ENCODE data around the gene PHTF1. TPM values are rescaled to one million over a fixed set of nuclear protein-coding genes. Genes with fewer than 3 reads are reported as not detected.

The PHTF1 gene
- total RNA-seq, 4 donors from 2014 or later = 11.3 to 23.3 (median 17.9) TPM

DNA sequence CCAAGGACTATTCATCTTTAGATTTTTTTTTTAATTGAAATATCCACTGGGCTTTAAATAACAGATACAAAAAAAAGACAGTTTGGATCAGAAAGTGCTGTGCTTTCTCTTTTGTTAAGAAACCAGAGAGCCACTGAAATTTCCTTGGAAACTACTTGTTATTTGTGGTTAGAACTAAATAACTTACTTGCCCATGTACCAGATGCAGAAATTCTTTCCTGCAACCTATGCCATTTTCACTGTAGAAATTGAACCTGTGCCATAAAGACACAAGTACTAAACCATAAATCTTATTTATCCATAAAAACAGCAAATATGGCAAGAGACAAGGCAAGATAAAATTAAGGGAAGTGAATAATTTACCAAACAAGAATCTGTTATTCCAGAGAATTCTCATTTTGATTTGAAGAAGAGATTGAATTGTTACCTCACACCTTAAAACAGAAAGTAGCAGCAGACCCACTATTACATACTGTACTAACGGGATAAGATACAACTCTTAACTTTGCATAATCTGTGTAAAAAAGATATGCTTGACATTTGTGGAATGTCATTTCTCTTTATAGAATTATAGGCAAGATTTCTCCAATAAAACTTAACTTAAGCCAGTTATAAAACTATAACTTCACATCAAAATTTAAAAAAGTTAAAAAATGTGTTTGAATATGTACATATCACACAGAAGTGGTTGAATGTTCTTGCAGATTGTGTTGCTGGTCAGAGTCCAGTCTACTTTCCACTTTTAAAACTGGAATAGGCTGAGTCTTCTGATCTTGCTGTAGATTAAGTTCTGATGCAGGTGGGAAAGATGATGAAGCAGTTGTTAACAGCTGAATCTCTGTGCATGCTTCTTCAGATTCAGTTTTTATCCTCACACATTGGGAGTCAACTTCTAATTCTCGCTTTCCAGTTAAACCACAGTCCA, 6.3 kb upstream of the PHTF1 start:
- TF ChIP-seq EP300 (IDR thresholded peaks at IDR 0.05) (no peak), POLR2A (IDR thresholded peaks at IDR 0.05) (no peak)
- TF ChIP-seq, protein P1, sequence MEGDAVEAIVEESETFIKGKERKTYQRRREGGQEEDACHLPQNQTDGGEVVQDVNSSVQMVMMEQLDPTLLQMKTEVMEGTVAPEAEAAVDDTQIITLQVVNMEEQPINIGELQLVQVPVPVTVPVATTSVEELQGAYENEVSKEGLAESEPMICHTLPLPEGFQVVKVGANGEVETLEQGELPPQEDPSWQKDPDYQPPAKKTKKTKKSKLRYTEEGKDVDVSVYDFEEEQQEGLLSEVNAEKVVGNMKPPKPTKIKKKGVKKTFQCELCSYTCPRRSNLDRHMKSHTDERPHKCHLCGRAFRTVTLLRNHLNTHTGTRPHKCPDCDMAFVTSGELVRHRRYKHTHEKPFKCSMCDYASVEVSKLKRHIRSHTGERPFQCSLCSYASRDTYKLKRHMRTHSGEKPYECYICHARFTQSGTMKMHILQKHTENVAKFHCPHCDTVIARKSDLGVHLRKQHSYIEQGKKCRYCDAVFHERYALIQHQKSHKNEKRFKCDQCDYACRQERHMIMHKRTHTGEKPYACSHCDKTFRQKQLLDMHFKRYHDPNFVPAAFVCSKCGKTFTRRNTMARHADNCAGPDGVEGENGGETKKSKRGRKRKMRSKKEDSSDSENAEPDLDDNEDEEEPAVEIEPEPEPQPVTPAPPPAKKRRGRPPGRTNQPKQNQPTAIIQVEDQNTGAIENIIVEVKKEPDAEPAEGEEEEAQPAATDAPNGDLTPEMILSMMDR (IDR thresholded peaks at IDR 0.05) = no peak
- Histone ChIP-seq H3K9me3 (no peaks in the 10 kb centered on the region), H3K27ac (no peak overlapping the region), H3K36me3 (peaks cover 0 to 37% (median 10%) of the 10 kb centered on the region in 3 donors), H3K27me3 (no peaks in the 10 kb centered on the region), H3K4me3 (no peak overlapping the region), H3K4me1 (peaks cover 0 to 26% (median 2%) of the 10 kb centered on the region in 4 donors)
- 83 to 94% methylated on average over 2 of the region's 2 CpGs for WGBS, 2 donors
- no peak for DNase-seq (ENCODE audit: low spot score in 2 of 2)

DNA sequence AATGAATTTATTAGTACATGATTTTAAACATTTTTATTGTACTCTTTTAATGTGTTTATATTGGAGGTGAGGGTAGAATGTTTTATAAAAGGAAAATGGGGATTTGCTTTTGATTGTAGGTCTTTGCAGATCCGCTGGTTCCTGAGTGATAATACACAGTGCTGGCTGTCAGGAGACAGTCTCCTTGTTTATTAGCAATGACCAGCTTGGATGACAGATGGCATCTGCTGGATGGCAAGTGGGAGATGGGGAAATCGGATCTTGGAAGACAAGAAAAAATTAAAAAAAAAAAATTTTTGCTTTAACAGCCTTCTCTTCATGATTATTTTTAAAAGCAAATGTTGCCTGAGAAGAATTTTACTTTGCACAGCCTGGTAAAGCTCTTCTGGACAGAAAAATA, 4.4 kb upstream of the PHTF1 start:
- Histone ChIP-seq H3K27me3 (no peaks in the 10 kb centered on the region), H3K4me3 (no peak overlapping the region), H3K4me1 (peaks cover 0 to 13% (median 0%) of the 10 kb centered on the region in 4 donors), H3K27ac (no peak overlapping the region), H3K9me3 (no peaks in the 10 kb centered on the region), H3K36me3 (peaks cover 0 to 37% (median 10%) of the 10 kb centered on the region in 3 donors)
- WGBS, 2 donors = 87 to 88% methylated on average over 2 of the region's 2 CpGs
- no peak for DNase-seq (ENCODE audit: low spot score in 2 of 2)
- TF ChIP-seq EP300 (IDR thresholded peaks at IDR 0.05) = no peak
- TF ChIP-seq, protein P1 (IDR thresholded peaks at IDR 0.05) = no peak
- TF ChIP-seq POLR2A (IDR thresholded peaks at IDR 0.05) = no peak

DNA sequence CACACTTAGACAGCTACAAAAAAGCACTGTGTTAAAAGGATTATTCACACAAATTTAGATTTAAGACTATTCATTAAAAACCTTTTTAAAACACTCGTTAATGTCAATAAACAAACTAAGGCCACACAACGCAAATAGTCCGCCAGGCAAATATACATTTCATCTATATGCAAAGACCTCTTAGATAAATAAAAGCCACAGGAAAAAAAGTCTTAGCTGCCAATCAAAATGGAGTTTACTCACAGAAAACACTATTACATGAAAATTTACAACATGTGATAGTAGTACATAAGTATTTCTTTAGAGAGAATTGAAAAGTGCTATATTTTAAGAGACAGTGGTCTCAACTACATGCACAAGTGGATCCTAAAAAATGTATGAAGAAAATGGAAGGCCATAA, 2.7 kb upstream of the PHTF1 start:
- 83 to 86% methylated on average over 3 of the region's 3 CpGs for WGBS, 2 donors
- H3K27ac ChIP-seq = no peak overlapping the region
- DNase-seq (ENCODE audit: low spot score in 2 of 2) = no peak
- H3K9me3 ChIP-seq = no peaks in the 10 kb centered on the region
- no peak overlapping the region for H3K4me3 ChIP-seq
- no peaks in the 10 kb centered on the region for H3K27me3 ChIP-seq
- peaks cover 0 to 23% (median 5%) of the 10 kb centered on the region in 4 donors for H3K4me1 ChIP-seq
- peaks cover 0 to 23% (median 5%) of the 10 kb centered on the region in 3 donors for H3K36me3 ChIP-seq
- TF ChIP-seq, protein P1 (IDR thresholded peaks at IDR 0.05) = no peak
- no peak for TF ChIP-seq POLR2A (IDR thresholded peaks at IDR 0.05)
- no peak for TF ChIP-seq EP300 (IDR thresholded peaks at IDR 0.05)

DNA sequence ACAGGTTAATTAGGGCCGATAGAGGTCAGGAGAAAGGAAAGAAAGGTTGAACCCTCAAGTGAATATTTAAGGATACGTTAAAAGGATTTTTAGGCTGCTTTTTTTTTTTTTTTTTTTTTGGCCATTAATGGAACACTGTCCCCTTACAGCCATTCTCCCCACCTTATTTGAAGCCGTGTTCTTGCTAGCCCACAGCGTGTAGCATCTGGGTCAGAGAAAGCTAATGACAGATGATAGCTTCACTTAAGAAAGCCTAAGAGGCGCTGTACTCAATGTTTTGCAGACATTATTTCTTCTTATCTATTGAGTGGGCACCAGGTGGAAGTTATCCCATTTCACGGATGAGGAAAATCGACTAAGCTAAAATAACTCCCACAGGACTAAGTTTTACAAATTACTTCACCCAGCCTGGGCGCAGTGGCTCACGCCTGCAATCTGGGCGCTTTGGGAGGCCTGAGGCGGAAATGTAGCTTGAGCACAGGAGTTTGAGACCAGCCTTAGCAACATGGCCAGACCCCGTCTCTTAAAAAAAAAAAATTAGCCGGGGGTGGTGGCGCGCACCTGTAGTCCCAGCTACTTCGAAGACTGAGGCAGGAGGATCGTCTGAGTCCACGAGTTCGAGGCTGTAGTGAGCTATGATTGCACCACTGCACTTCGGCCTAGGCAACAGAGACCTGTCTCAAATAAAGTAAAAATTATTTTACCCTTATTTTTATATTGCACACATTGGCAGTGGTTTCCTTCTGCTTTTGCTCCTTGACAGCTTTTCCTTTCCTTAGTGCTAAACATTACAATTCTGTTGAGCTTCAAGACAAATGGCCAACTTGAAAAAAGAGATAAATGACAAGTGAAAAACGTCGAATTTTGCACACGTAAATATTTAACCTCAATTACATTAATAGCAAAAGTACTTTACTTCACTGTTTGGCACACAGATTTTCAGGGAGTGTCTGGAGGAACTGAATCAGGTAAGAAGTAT, 1.1 kb upstream of the PHTF1 start:
- peaks cover 0 to 31% (median 5%) of the 10 kb centered on the region in 4 donors for H3K4me1 ChIP-seq
- TF ChIP-seq, protein P1 (IDR thresholded peaks at IDR 0.05) = no peak
- TF ChIP-seq EP300 (IDR thresholded peaks at IDR 0.05) (no peak), POLR2A (IDR thresholded peaks at IDR 0.05) (no peak)

More for the DNA sequence above, 1.1 kb upstream of the PHTF1 start:
- Histone ChIP-seq H3K27ac (peak overlapping the region; percentile 75 to 97 (median 92)), H3K9me3 (no peaks in the 10 kb centered on the region), H3K36me3 (peaks cover 0 to 9% (median under 1%) of the 10 kb centered on the region in 3 donors), H3K4me3 (peak overlapping the region in 3 of 4 donors; percentile 85 to 90 (median 86)), H3K27me3 (no peaks in the 10 kb centered on the region)
- whole genome bisulfite sequencing, 2 donors = 75 to 77% methylated on average over 23 of the region's 23 CpGs
- DNase-seq (ENCODE audit: low spot score in 2 of 2) = no peak
